Endothelial cell of umbilical vein (primary cell): ENCODE data around the gene KTN1. TPM values are rescaled to one million over a fixed set of nuclear protein-coding genes. Genes with fewer than 3 reads are reported as not detected.

Experiments used
- BruUV-seq: library from RNA; stranded (reverse); fragments of 400-500 nt; replicated peaks from 2 replicates; lab custom pipeline; 2021; lab: Mats Ljungman, UMichigan
- CTCF ChIA-PET: fragments of 300-600, 350-600 bp; sonication (Branson Sonifier 250); formaldehyde crosslinking; loops from one replicate; lab custom pipeline; 2021; ENCODE audit warnings: antibody characterized with exemption, inconsistent platforms; lab: Charles Lee
- POLR2A ChIA-PET: fragments of 300-600, 350-600 bp; sonication (Branson Sonifier 250); formaldehyde crosslinking; loops from one replicate; lab custom pipeline; 2021; ENCODE audit warnings: antibody characterized with exemption, inconsistent platforms; lab: Charles Lee
- DNase-seq: peaks from one replicate; pipeline ENCODE4 v3.0.0-alpha.2; 2011; ENCODE audit warnings: low read depth, low spot score
- FAIRE-seq: peaks from 2 replicates; lab custom pipeline; 2011; peaks lifted over from hg19 to GRCh38; lab: Jason Lieb, UNC
- H2AFZ ChIP-seq: 2 replicates; pipeline ENCODE4 v1.6.0; 2012; ENCODE audit warnings: low read depth, low read length, control low read depth, inconsistent platforms
- H3K27ac ChIP-seq: 2 replicates; pipeline ENCODE4 v1.5.1; 2011; ENCODE audit warnings: low read depth, mild to moderate bottlenecking, control low read depth, low read length, moderate library complexity; ENCODE audit not compliant: insufficient read depth
- H3K27me3 ChIP-seq, 2 experiments: 2 replicates each; pipeline versions ENCODE4 v1.6.0 to v1.6.1; 2011; ENCODE audit warnings: low read length in 2 of 2, mixed read lengths in 1 of 2; ENCODE audit not compliant: control insufficient read depth in 2 of 2, insufficient read depth in 2 of 2
- H3K36me3 ChIP-seq, 2 experiments: 2 replicates in 1 of 2; 3 replicates in 1 of 2; pipeline ENCODE4 v1.5.1; 2011; ENCODE audit warnings: low read length in 2 of 2, mild to moderate bottlenecking in 1 of 2, moderate library complexity in 1 of 2; ENCODE audit not compliant: control insufficient read depth in 2 of 2, insufficient read depth in 2 of 2; ENCODE audit errors: extremely low read depth in 1 of 2
- H3K4me1 ChIP-seq: 3 replicates; pipeline ENCODE4 v1.5.1; 2011; ENCODE audit warnings: mild to moderate bottlenecking, low read length; ENCODE audit not compliant: control insufficient read depth, insufficient read depth; ENCODE audit errors: extremely low read depth
- H3K4me2 ChIP-seq: 2 replicates; pipeline ENCODE4 v1.6.1; 2011; ENCODE audit warnings: low read length, control low read depth, mixed read lengths; ENCODE audit not compliant: insufficient read depth
- H3K4me3 ChIP-seq, 3 experiments: fragments of 200-600 bp in 1 of 3; sonication (generic), shearing (Covaris generic) in 1 of 3; replicated peaks in 1 of 3; 2 replicates each; pipeline ENCODE4 v1.5.1; 2011 to 2016; ENCODE audit warnings: control low read depth in 3 of 3, low read length in 3 of 3, mild to moderate bottlenecking in 2 of 3, inconsistent platforms in 1 of 3, low read depth in 1 of 3, moderate library complexity in 1 of 3; ENCODE audit not compliant: insufficient read depth in 1 of 3
- H3K79me2 ChIP-seq: 2 replicates; pipeline ENCODE4 v1.6.0; 2012; ENCODE audit warnings: low read length, inconsistent platforms; ENCODE audit not compliant: control insufficient read depth, insufficient read depth
- H3K9ac ChIP-seq: replicated peaks from 2 replicates; pipeline ENCODE3; 2011; ENCODE audit warnings: low read length, control low read depth; ENCODE audit not compliant: insufficient read depth; ENCODE audit errors: extremely low read depth
- H3K9me1 ChIP-seq: replicated peaks from 3 replicates; pipeline ENCODE4 v1.6.0; 2011; ENCODE audit warnings: mild to moderate bottlenecking, low read length; ENCODE audit not compliant: control insufficient read depth, insufficient read depth; ENCODE audit errors: extremely low read depth
- H3K9me3 ChIP-seq: replicated peaks from 2 replicates; pipeline ENCODE4 v1.5.1; 2012; ENCODE audit warnings: low read length, inconsistent platforms; ENCODE audit not compliant: control insufficient read depth, insufficient read depth
- H4K20me1 ChIP-seq: replicated peaks from 2 replicates; pipeline ENCODE3; 2011; ENCODE audit warnings: mild to moderate bottlenecking, low read length; ENCODE audit not compliant: control insufficient read depth, insufficient read depth; ENCODE audit errors: extremely low read depth
- CTCF ChIP-seq, 2 donors: IDR thresholded peaks; 1 replicate in 1 of 2; 2 replicates in 1 of 2; pipeline ENCODE4 v1.5.1; 2011; ENCODE audit warnings: low read length in 2 of 2, mild to moderate bottlenecking in 2 of 2, moderate library complexity in 2 of 2, control low read depth in 1 of 2, inconsistent platforms in 1 of 2, low read depth in 1 of 2; ENCODE audit not compliant: insufficient read depth in 1 of 2; ENCODE audit errors: extremely low read depth in 1 of 2
- EZH2 ChIP-seq: IDR thresholded peaks from 2 replicates; pipeline ENCODE4 v1.6.1; 2012; ENCODE audit warnings: borderline replicate concordance, low read depth, mild to moderate bottlenecking, moderate library complexity, low read length, inconsistent platforms; ENCODE audit not compliant: severe bottlenecking
- FOS ChIP-seq: IDR thresholded peaks from 2 replicates; pipeline ENCODE4 v1.6.1; 2011; ENCODE audit warnings: mild to moderate bottlenecking, low read length, moderate library complexity, borderline replicate concordance; ENCODE audit not compliant: insufficient read depth
- GATA2 ChIP-seq: IDR thresholded peaks from 2 replicates; pipeline ENCODE4 v1.7.0; 2011; ENCODE audit warnings: low read depth, mild to moderate bottlenecking, moderate library complexity, mixed read lengths, low read length; ENCODE audit not compliant: insufficient read length, insufficient read depth
- MAX ChIP-seq: IDR thresholded peaks from 2 replicates; pipeline ENCODE4 v1.6.1; 2011; ENCODE audit not compliant: insufficient read depth, insufficient read length
- MYC ChIP-seq: IDR thresholded peaks from one replicate; pipeline ENCODE4 v1.6.1; 2011; ENCODE audit warnings: mild to moderate bottlenecking, low read depth, low read length
- POLR2A ChIP-seq: IDR thresholded peaks from 2 replicates; pipeline ENCODE4 v1.6.1; 2012; ENCODE audit warnings: low read depth, mild to moderate bottlenecking, control low read depth, low read length
- POLR2AphosphoS5 ChIP-seq: IDR thresholded peaks from 2 replicates; pipeline ENCODE4 v1.6.1; 2012; ENCODE audit warnings: low read depth, mild to moderate bottlenecking, control low read depth, low read length, moderate library complexity; ENCODE audit not compliant: insufficient read depth
- dilution Hi-C: fragments of 300-500 bp; cut with MboI; formaldehyde crosslinking; loops from one replicate; pipeline ENCODE4 v1.15.0; 2019; ENCODE audit warnings: low sequenced_read_pairs; ENCODE audit not compliant: extremely low pct_ligation_motif_present
- intact Hi-C: fragments of 100-400 bp; cut with micrococcal nuclease; formaldehyde crosslinking; loops from one replicate; pipeline ENCODE4 v1.10.0; 2022
- polyA plus RNA-seq, 4 experiments: library from polyadenylated mRNA; depleted of rRNA in 3 of 4; stranded (reverse) in 3 of 4; unstranded in 1 of 4; fragments of >200 nt; gene quantifications; 2 replicates each; pipeline versions ENCODE4 v1.2.1 to v1.2.3, GENCODE V29; 2011 to 2012; ENCODE audit warnings: missing spikeins in 1 of 4
- total RNA-seq: library from RNA; stranded (reverse); gene quantifications from 2 replicates; pipeline ENCODE4 v1.2.3, GENCODE V29; 2021

Gene KTN1
- total and polyA plus RNA-seq, 2 donors (not counting 3 experiments of a cell fraction or from before 2014, with no cell fraction given): 33.2 to 148 TPM

GRCh38 chr14:55611859-55612258 lies 31.9 kb downstream of the KTN1 start:
- FAIRE-seq: no peak
- H3K9me3 ChIP-seq: no peaks in the 10 kb centered on the region
- H2AFZ ChIP-seq: no peak overlapping the region
- DNase-seq: no peak
- H3K9me1 ChIP-seq: no peaks in the 10 kb centered on the region
- no peak overlapping the region for H3K9ac ChIP-seq
- H3K79me2 ChIP-seq: peaks cover 54% of the 10 kb centered on the region
- H3K4me1 ChIP-seq: peaks cover 21% of the 10 kb centered on the region
- TF ChIP-seq EZH2 (no peak), GATA2 (no peak), POLR2AphosphoS5 (no peak), CTCF (IDR thresholded peaks at IDR 0.05; ENCODE audit: extremely low read depth in 1 of 2, insufficient read depth in 1 of 2, low read depth in 1 of 2, low read length in 2 of 2) (no peak), POLR2A (no peak), FOS (no peak), MAX (no peak), MYC (no peak)
- no peak overlapping the region for H3K4me2 ChIP-seq
- no TSS peak for BruUV-seq
- POLR2A ChIA-PET: no interaction called here
- peaks cover 2 to 6% of the 10 kb centered on the region in 2 experiments for H3K36me3 ChIP-seq
- no peaks in the 10 kb centered on the region for H3K27me3 ChIP-seq
- CTCF ChIA-PET: no interaction called here
- dilution Hi-C loops (no loop called here), intact Hi-C loops (no loop called here)
- no peaks in the 10 kb centered on the region for H4K20me1 ChIP-seq
- H3K27ac ChIP-seq: no peak overlapping the region
- H3K4me3 ChIP-seq: no peak overlapping the region
